GM06990 (cell line): ENCODE results near the gene CLUH.

Source experiments
- DNase-seq: peaks from one replicate; pipeline ENCODE4 v3.0.0-alpha.2; 2011; ENCODE audit not compliant: insufficient read length; ENCODE audit errors: extremely low read depth
- H3K27me3 ChIP-seq: replicated peaks from 2 replicates; pipeline ENCODE4 v1.6.0; 2011; ENCODE audit warnings: low read length; ENCODE audit not compliant: control insufficient read depth, insufficient read depth
- H3K36me3 ChIP-seq: 2 replicates; pipeline ENCODE4 v1.5.1; 2011; ENCODE audit warnings: low read length; ENCODE audit not compliant: control insufficient read depth, insufficient read depth
- H3K4me3 ChIP-seq: replicated peaks from 2 replicates; pipeline ENCODE4 v1.5.1; 2011; ENCODE audit warnings: low read depth, mild to moderate bottlenecking, control low read depth, low read length
- TF ChIP-seq, protein P1 (sequence below): IDR thresholded peaks from 2 replicates; pipeline ENCODE4 v1.5.1; 2011; ENCODE audit warnings: low read length, control low read depth, mild to moderate bottlenecking, inconsistent platforms; ENCODE audit not compliant: insufficient read depth, poor library complexity, severe bottlenecking

Gene CLUH

DNA sequence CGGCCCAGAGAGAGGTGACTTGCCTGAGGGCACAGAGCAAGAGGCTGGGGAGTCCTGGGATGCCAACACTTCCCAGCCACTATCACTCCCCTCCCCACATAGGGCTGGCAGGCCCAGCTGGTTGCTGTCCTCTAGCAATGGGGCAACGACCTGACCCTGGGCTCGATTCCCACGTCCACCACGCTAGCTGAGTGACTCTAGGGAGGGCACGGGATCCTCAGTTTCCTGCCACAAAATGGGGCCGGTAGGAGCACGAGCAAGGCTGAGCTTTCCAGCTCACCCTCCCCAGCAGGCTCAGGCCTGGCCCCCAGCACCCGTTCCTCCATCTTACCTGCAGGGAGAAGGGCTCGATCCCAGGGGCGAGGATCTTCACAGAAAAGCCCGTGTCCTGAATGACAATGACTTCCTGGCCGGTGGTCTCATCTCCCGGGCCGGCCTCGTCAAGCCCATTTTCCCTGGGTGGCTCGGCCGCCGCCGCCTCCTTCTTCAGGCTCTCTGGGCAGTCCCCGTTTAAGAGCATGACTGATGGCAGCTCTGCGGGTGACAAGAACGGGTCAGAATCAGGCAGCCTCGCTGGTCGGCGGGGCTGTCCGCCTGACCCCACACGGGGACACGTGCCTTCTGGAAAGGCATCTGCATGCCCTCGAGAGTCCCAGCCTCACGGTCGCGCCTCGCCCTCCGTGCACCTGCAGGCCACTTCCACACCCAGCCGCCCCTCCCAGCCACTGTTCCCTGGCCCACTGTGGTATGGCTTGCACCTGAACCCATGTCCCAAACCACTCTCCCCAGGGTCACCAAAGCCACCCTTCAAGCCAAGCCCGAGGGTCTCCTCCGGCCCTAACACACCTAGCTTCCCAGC is 7.3 kb downstream of the CLUH start:
- H3K27me3 ChIP-seq, result no peaks in the 10 kb centered on the region
- TF ChIP-seq, protein P1, sequence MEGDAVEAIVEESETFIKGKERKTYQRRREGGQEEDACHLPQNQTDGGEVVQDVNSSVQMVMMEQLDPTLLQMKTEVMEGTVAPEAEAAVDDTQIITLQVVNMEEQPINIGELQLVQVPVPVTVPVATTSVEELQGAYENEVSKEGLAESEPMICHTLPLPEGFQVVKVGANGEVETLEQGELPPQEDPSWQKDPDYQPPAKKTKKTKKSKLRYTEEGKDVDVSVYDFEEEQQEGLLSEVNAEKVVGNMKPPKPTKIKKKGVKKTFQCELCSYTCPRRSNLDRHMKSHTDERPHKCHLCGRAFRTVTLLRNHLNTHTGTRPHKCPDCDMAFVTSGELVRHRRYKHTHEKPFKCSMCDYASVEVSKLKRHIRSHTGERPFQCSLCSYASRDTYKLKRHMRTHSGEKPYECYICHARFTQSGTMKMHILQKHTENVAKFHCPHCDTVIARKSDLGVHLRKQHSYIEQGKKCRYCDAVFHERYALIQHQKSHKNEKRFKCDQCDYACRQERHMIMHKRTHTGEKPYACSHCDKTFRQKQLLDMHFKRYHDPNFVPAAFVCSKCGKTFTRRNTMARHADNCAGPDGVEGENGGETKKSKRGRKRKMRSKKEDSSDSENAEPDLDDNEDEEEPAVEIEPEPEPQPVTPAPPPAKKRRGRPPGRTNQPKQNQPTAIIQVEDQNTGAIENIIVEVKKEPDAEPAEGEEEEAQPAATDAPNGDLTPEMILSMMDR, result no peak
- no peak overlapping the region for H3K4me3 ChIP-seq
- no peak for DNase-seq
- peaks cover 41% of the 10 kb centered on the region for H3K36me3 ChIP-seq

DNA sequence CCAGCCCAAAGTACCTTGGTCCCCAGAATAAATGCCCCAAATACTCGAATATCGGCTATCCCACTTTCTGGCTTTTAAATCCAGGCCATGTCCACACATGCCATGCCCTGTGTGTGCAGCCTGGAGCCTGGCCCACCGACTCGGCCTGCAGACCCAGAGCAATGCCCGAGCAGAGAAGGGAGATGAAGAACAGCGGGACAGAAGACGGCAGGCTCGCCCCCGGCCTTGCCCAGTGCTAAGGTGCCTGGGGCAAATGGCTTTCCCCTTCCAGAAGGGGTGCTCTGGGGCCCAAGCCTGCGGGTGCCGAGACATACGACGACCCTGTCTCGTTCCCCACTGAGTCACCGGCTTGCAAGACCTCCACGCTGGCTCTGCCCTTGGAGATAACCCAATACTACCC is 8.0 kb downstream of the CLUH start:
- TF ChIP-seq, protein P1, result no peak
- Histone ChIP-seq H3K27me3 (no peaks in the 10 kb centered on the region), H3K36me3 (peaks cover 41% of the 10 kb centered on the region), H3K4me3 (no peak overlapping the region)
- DNase-seq, result no peak

DNA sequence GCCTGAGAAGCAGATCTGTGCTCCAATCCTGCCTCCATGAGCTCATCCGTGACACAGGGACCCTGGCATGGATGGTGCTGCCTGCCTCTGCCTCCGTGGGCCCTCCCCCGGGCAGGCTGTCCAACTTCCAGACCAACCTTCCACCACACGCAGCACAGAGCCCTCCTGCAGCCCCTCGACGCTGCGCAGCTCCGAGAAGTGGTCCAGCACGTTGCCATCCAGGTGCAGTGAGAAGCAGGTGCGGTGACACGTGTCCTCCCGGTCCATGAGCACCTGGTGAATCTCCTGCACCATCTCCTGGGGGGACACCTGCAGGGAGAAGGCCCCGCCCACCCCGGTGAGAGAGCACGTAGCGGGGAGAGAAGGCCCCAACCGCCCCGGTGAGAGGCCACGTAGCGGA is 8.4 kb downstream of the CLUH start:
- Histone ChIP-seq H3K27me3 (no peaks in the 10 kb centered on the region), H3K36me3 (peaks cover 44% of the 10 kb centered on the region), H3K4me3 (no peak overlapping the region)
- TF ChIP-seq, protein P1, result no peak
- no peak for DNase-seq

DNA sequence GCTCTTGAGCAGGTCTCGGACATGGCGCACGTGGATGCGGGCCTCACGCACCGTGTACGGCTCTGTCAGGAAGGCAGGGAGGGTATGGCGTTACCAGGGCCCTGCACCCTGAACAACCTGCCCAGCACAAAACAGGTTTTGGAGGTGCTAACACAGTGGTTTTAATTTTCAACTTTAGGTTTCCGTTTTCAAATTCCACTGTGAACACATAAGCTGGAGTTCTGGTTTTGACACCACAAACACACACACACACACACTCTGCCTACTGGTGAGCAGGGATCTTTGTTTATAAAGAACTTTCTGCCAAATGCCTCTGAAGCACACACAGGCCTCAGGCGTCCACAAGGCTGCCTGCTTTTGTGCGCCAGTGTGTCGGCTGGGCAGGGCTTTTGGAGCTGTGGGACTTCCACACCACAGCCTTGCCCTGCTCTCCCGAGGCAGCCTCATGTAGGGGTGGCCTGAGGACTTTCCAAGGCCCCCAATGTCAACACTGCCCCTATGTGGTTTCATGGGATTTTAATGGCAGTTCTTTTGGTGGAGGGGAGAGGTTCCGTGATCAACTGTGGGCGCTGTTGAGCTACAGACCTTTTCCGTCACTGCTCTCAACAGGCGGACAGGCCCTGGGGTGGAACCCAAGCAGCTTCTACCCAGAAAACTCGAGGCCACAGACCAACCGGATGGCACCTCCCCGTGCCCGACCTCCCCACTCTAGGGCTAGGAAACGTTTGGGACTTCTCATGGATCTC is 9.4 kb downstream of the CLUH start:
- no peak for DNase-seq
- Histone ChIP-seq H3K4me3 (no peak overlapping the region), H3K36me3 (peaks cover 47% of the 10 kb centered on the region), H3K27me3 (no peaks in the 10 kb centered on the region)
- TF ChIP-seq, protein P1, result no peak

DNA sequence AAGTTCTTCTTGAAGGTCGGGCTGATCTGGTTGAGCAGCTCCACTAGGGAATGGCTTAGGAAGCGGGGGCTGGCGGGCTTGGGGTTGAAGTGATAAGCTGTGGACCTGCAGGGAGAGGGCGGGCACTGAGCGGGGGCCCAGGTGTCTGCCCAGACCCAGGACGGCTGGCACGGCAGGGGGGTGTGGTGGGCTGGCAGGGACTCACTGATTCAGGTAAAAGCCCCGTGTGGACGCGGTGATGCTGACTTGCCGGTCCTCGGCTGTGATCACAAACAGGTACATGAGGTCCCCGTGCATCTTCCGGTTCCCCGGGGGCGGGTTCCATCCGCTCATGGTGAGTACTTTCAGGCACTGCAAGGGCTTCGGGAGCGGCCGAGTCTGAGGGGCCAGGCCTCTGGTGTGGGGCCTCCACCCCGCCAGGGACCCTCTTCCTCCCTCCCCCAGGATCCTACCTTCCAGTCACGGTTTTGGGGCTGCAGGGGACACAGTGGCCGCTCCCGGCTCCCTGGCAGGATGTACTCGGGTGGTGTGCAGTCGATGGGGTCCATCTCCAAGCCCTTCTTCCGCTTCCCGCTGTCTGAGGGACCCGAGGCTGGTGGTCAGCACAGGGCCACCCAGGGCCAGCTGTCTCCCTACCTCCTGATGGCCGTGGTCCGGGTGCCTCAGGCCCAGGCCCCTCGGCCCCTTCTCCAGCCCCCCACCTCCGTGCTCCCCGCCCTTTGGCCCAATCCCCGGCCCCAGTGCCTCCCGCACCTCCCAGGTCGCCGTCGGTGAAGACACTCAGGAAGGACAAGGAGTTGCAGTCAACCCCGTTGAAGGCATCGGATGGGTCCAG is 10.2 kb downstream of the CLUH start:
- no peak for DNase-seq

More for the DNA sequence above, 10.2 kb downstream of the CLUH start:
- Histone ChIP-seq H3K27me3 (no peaks in the 10 kb centered on the region), H3K4me3 (no peak overlapping the region), H3K36me3 (peaks cover 48% of the 10 kb centered on the region)
- TF ChIP-seq, protein P1, result no peak
